Gastrocnemius medialis (tissue), 4 donors: Measurements from ENCODE around the gene ATP10A.

Experiments
- POLR2A ChIP-seq, 2 donors: fragments of 450-650 bp; IDR thresholded peaks; one replicate each; pipeline ENCODE4 v1.6.1; 2017; ENCODE audit warnings: antibody characterized with exemption in 2 of 2, mild to moderate bottlenecking in 2 of 2, moderate library complexity in 2 of 2
- TF ChIP-seq, protein P1 (sequence below), 5 experiments: fragments of 450-650 bp in 3 of 5; fragments of 200-600 bp in 2 of 5; sonication (generic) in 2 of 5; IDR thresholded peaks in 4 of 5; conservative IDR thresholded peaks in 1 of 5; 1 replicate in 4 of 5; 2 replicates in 1 of 5; pipeline ENCODE4 v1.5.1; 2016 to 2019; ENCODE audit warnings: antibody characterized with exemption in 5 of 5, mild to moderate bottlenecking in 3 of 5, moderate library complexity in 3 of 5

DNA sequence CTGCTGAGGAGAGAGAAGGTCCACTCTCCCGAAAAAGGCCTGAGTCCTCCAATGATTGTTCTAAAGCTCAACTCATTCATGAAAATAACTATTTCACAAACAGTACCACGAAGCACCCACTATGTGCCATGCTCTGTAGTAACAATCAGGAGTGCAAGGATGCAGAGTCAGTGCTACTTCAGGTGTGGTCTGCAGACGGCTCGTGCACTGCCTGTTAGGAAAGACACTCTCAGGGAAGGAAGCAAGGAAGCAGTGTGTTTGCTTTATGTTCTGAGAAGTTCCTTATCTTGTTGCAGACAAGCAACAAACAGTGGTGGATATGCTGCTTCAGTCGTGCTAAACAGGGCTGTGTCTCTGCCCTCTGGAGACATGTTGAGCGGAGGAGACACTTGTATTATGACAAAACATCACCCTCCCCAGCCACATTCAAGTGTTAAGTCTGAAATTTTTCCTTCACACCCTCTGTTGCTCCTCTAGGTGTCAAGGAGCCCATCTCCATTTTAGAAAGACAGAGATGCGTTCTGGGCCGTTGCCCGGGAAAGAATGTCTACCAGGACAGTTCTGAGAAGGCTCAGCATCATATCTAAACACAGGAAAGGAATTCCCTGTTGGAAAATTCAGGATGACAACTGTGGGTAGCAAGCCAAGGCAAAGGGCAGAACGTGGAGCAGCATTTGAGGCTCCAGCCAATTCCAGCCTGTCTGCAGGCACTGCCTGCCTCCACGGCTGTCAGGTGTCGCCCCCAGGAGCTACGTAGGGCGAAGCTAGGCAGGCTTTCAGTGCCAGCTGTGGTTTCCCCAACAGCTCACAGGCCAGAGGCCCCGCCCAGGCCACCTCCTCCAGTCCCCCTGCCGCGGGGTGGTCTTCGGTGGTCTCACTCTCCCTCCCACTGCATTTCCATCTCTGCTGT, 13.4 kb upstream of the ATP10A start:
- TF ChIP-seq POLR2A (IDR thresholded peaks at IDR 0.05), result no peak
- TF ChIP-seq, protein P1, sequence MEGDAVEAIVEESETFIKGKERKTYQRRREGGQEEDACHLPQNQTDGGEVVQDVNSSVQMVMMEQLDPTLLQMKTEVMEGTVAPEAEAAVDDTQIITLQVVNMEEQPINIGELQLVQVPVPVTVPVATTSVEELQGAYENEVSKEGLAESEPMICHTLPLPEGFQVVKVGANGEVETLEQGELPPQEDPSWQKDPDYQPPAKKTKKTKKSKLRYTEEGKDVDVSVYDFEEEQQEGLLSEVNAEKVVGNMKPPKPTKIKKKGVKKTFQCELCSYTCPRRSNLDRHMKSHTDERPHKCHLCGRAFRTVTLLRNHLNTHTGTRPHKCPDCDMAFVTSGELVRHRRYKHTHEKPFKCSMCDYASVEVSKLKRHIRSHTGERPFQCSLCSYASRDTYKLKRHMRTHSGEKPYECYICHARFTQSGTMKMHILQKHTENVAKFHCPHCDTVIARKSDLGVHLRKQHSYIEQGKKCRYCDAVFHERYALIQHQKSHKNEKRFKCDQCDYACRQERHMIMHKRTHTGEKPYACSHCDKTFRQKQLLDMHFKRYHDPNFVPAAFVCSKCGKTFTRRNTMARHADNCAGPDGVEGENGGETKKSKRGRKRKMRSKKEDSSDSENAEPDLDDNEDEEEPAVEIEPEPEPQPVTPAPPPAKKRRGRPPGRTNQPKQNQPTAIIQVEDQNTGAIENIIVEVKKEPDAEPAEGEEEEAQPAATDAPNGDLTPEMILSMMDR (IDR thresholded peaks at IDR 0.05 in 4 of 5, conservative IDR thresholded peaks at IDR 0.05 in 1 of 5), result no peak
